GM12878 (cell line): ENCODE measurements around the gene CNTRL. TPM values are rescaled to one million over a fixed set of nuclear protein-coding genes. Genes with fewer than 3 reads are reported as not detected.

Experiments
- ATAC-seq: fragments of 200-7000 bp; cut with Tn5 transposase; 3 replicates; pipeline ENCODE4 v1.9.1; 2020; ENCODE audit warnings: mild to moderate bottlenecking, moderate library complexity
- BruUV-seq: library from RNA; stranded (reverse); fragments of 400-500 nt; replicated peaks from 2 replicates; lab custom pipeline; 2021; lab: Mats Ljungman, UMichigan
- CTCF ChIA-PET: fragments of 300-600 bp; sonication (Branson Sonifier 250); formaldehyde crosslinking; extraction: SDS; loops from one replicate; lab custom pipeline; 2021; ENCODE audit warnings: inconsistent platforms; lab: Yijun Ruan, JAX
- POLR2A ChIA-PET: fragments of 350-600 bp; formaldehyde crosslinking; extraction: SDS; loops from one replicate; lab custom pipeline; 2021; ENCODE audit warnings: inconsistent platforms; lab: Charles Lee
- RAD21 ChIA-PET: fragments of 300-600 bp; sonication (Branson Sonifier 250); formaldehyde crosslinking; loops from one replicate; lab custom pipeline; 2023; ENCODE audit warnings: antibody characterized with exemption; ENCODE audit not compliant: unreplicated experiment; lab: Charles Lee
- SMC1A ChIA-PET: fragments of 300-600 bp; sonication (Branson Sonifier 250); formaldehyde crosslinking; loops from one replicate; lab custom pipeline; 2023; ENCODE audit not compliant: unreplicated experiment, uncharacterized antibody; lab: Charles Lee
- DNase-seq: peaks from one replicate; pipeline ENCODE4 v3.0.0-alpha.2; 2011; ENCODE audit warnings: low read depth, low spot score
- FAIRE-seq: peaks from 3 replicates; lab custom pipeline; 2011; peaks lifted over from hg19 to GRCh38; lab: Jason Lieb, UNC
- H2AFZ ChIP-seq: 2 replicates; pipeline ENCODE4 v1.6.0; 2011; ENCODE audit warnings: low read depth, low read length, control low read depth; ENCODE audit not compliant: control insufficient read depth
- H3K27ac ChIP-seq: 2 replicates; pipeline ENCODE4 v1.5.1; 2011; ENCODE audit warnings: control low read depth; ENCODE audit not compliant: control insufficient read depth, insufficient read depth
- H3K27me3 ChIP-seq, 2 experiments: replicated peaks in 1 of 2; 2 replicates each; pipeline versions ENCODE4 v1.6.0 to v1.6.1; 2011; ENCODE audit warnings: low read length in 1 of 2; ENCODE audit not compliant: control insufficient read depth in 2 of 2, insufficient read depth in 2 of 2
- H3K36me3 ChIP-seq, 2 experiments: 2 replicates each; pipeline ENCODE4 v1.5.1; 2011; ENCODE audit warnings: low read length in 1 of 2; ENCODE audit not compliant: control insufficient read depth in 2 of 2, insufficient read depth in 2 of 2
- H3K4me1 ChIP-seq: 2 replicates; pipeline ENCODE4 v1.6.1; 2011; ENCODE audit warnings: mild to moderate bottlenecking, low read length, moderate library complexity, mixed read lengths; ENCODE audit not compliant: control insufficient read depth, insufficient read depth
- H3K4me2 ChIP-seq: 2 replicates; pipeline ENCODE4 v1.6.0; 2011; ENCODE audit warnings: control low read depth; ENCODE audit not compliant: control insufficient read depth, insufficient read depth
- H3K4me3 ChIP-seq: fragments of 200-600 bp; sonication (generic); 2 replicates; pipeline ENCODE4 v1.5.1; 2016
- H3K79me2 ChIP-seq: 2 replicates; pipeline ENCODE4 v1.6.0; 2011; ENCODE audit warnings: low read length; ENCODE audit not compliant: control insufficient read depth, insufficient read depth
- H3K9ac ChIP-seq: 2 replicates; pipeline ENCODE4 v1.8.0; 2011; ENCODE audit warnings: low read length, control low read depth, mixed read lengths; ENCODE audit not compliant: control insufficient read depth, insufficient read depth
- H3K9me3 ChIP-seq: replicated peaks from 3 replicates; pipeline ENCODE4 v1.5.1; 2011; ENCODE audit warnings: mild to moderate bottlenecking, low read length; ENCODE audit not compliant: control insufficient read depth, insufficient read depth
- H4K20me1 ChIP-seq: 2 replicates; pipeline ENCODE4 v1.6.0; 2011; ENCODE audit not compliant: control insufficient read depth, insufficient read depth
- BMI1 ChIP-seq: fragments of 450-650 bp; IDR thresholded peaks from 2 replicates; pipeline ENCODE4 v1.6.1; 2016; ENCODE audit warnings: mild to moderate bottlenecking, moderate library complexity, borderline replicate concordance
- CBFB ChIP-seq: IDR thresholded peaks from 2 replicates; pipeline ENCODE4 v1.6.1; 2016; ENCODE audit warnings: antibody characterized with exemption, low read depth
- CBX3 ChIP-seq: fragments of 200-600 bp; sonication (generic); IDR thresholded peaks from 2 replicates; pipeline ENCODE4 v1.6.1; 2016; ENCODE audit warnings: low read depth, borderline replicate concordance
- ESRRA ChIP-seq: IDR thresholded peaks from 2 replicates; pipeline ENCODE4 v1.6.1; 2012; ENCODE audit warnings: mild to moderate bottlenecking, low read length, improper control_type of control experiment
- FOXM1 ChIP-seq: IDR thresholded peaks from 2 replicates; pipeline ENCODE4 v1.6.1; 2012; ENCODE audit warnings: low read depth, mild to moderate bottlenecking, inconsistent platforms, low read length, moderate library complexity
- KDM1A ChIP-seq: fragments of 200-600 bp; sonication (generic); IDR thresholded peaks from 2 replicates; pipeline ENCODE4 v1.6.1; 2016; ENCODE audit warnings: borderline replicate concordance
- MEF2A ChIP-seq: IDR thresholded peaks from 2 replicates; pipeline ENCODE4 v1.6.1; 2011; ENCODE audit warnings: low read depth, mild to moderate bottlenecking, low read length, moderate library complexity; ENCODE audit not compliant: insufficient read depth
- NFIC ChIP-seq: IDR thresholded peaks from 2 replicates; pipeline ENCODE4 v1.6.1; 2012; ENCODE audit warnings: low read depth, mild to moderate bottlenecking, inconsistent platforms, low read length, moderate library complexity
- NFYA ChIP-seq: IDR thresholded peaks from 2 replicates; pipeline ENCODE4 v1.6.1; 2011; ENCODE audit warnings: low read depth, mild to moderate bottlenecking, low read length, improper control_type of control experiment, borderline replicate concordance
- NRF1 ChIP-seq: conservative IDR thresholded peaks from 2 replicates; pipeline ENCODE4 v1.6.1; 2011; ENCODE audit warnings: mild to moderate bottlenecking, low read depth, low read length, improper control_type of control experiment
- PAX5 ChIP-seq: IDR thresholded peaks from 2 replicates; pipeline ENCODE4 v1.6.1; 2011; ENCODE audit warnings: low read depth, low read length, borderline replicate concordance
- PKNOX1 ChIP-seq: fragments of 450-650 bp; IDR thresholded peaks from 2 replicates; pipeline ENCODE4 v1.6.1; 2016; ENCODE audit warnings: mild to moderate bottlenecking
- RBBP5 ChIP-seq: fragments of 200-600 bp; sonication (generic); conservative IDR thresholded peaks from 2 replicates; pipeline ENCODE4 v1.6.1; 2016
- SMAD1 ChIP-seq: fragments of 450-650 bp; IDR thresholded peaks from 2 replicates; pipeline ENCODE4 v1.6.1; 2018; ENCODE audit warnings: mild to moderate bottlenecking, low read depth; ENCODE audit not compliant: partially characterized antibody
- SPI1 ChIP-seq: IDR thresholded peaks from 2 replicates; pipeline ENCODE4 v1.6.1; 2011; ENCODE audit warnings: low read depth, mild to moderate bottlenecking, low read length, moderate library complexity, borderline replicate concordance; ENCODE audit not compliant: insufficient read depth
- SREBF1 ChIP-seq: IDR thresholded peaks from 2 replicates; pipeline ENCODE4 v1.6.1; 2012; ENCODE audit warnings: mild to moderate bottlenecking, low read length
- ZNF207 ChIP-seq: fragments of 450-650 bp; IDR thresholded peaks from 2 replicates; pipeline ENCODE4 v1.6.1; 2014; ENCODE audit warnings: antibody characterized with exemption, mild to moderate bottlenecking, borderline replicate concordance
- WGBS: methylation state at CpG from one replicate; pipeline ENCODE4 v1.1.6; 2016; ENCODE audit warnings: low lambda C conversion rate; ENCODE audit not compliant: insufficient replicate concordance, insufficient coverage; ENCODE audit errors: missing lambda C conversion rate; 5-methylcytosine and 5-hydroxymethylcytosine counted together
- in situ Hi-C: fragments of 300-500 bp; cut with MboI; formaldehyde crosslinking; loops from 9 replicates; pipeline ENCODE4 v1.14.3; 2018; ENCODE audit warnings: mixed read lengths
- intact Hi-C: fragments of 100-400 bp; cut with micrococcal nuclease; formaldehyde crosslinking; loops from one replicate; pipeline ENCODE4 v1.14.2; 2022; ENCODE audit not compliant: unreplicated experiment
- polyA plus RNA-seq, 11 experiments: library from polyadenylated mRNA; depleted of rRNA in 4 of 11; unstranded in 6 of 11; stranded (reverse) in 5 of 11; fragments of >200 nt; fragmentation: Nextera tagmentation in 4 of 11; fragmentation: Illumina TruSeq in 1 of 11; extraction: Ambion mirVana in 4 of 11; extraction: Trizol in 1 of 11; gene quantifications; 1 replicate in 1 of 11; 2 replicates in 10 of 11; pipeline versions ENCODE4 v1.2.1 to v1.2.3, GENCODE V29; 2011 to 2016; ENCODE audit warnings: inconsistent platforms in 2 of 11, missing spikeins in 2 of 11, low read depth in 1 of 11
- total RNA-seq, 4 experiments: library from RNA; depleted of rRNA in 3 of 4; stranded (reverse); fragments of >200 nt in 3 of 4; fragmentation: Illumina TruSeq in 1 of 4; extraction: Trizol in 1 of 4; gene quantifications; 2 replicates each; pipeline versions ENCODE4 v1.2.1 to v1.2.3, GENCODE V29; 2013 to 2021

CNTRL gene
- total and polyA plus RNA-seq, 10 of the 15 experiments (the other 5 are each of a cell fraction or from before 2014, with no cell fraction given) = 20.0 to 65.4 (median 38.8) TPM

- Histone ChIP-seq H3K9me3 (no peaks in the 10 kb centered on the region), H3K4me2 (no peak overlapping the region), H3K36me3 (peaks cover 4 to 14% of the 10 kb centered on the region in 2 experiments; a peak in 3 of 4 replicates), H4K20me1 (no peaks in the 10 kb centered on the region), H3K4me3 (no peak overlapping the region), H3K27me3 (no peaks in the 10 kb centered on the region), H3K79me2 (no peaks in the 10 kb centered on the region), H3K4me1 (peaks cover 3% of the 10 kb centered on the region; the same call in 1 of the 2 replicates), H3K27ac (no peak overlapping the region), H3K9ac (no peak overlapping the region), H2AFZ (no peak overlapping the region)
- ChIA-PET POLR2A (interaction anchor here (0.6 kb wide), 2 partner anchors 229 to 319 kb away, joined by 3 read pairs; no protein-coding TSS in a partner anchor), SMC1A (interaction anchor here (0.6 to 1.4 kb wide), 3 partner anchors 14 to 20 kb away, joined by 3 to 4 read pairs (median 3); no protein-coding TSS in a partner anchor), RAD21 (no interaction called here), CTCF (interaction anchor here (0.5 to 1.3 kb wide), 3 partner anchors 24 to 559 kb away, joined by 3 to 4 read pairs (median 4); no protein-coding TSS in a partner anchor)
- intact Hi-C loops = no loop called here
- DNase-seq = no peak
- FAIRE-seq = no peak
- BruUV-seq = no TSS peak
- in situ Hi-C loops = no loop called here
- 100% methylated on average over 1 of the region's 1 CpG for WGBS
- ATAC-seq = no peak
- TF ChIP-seq NFIC (no peak), RBBP5 (no peak), ESRRA (no peak), MEF2A (no peak), NFYA (no peak), FOXM1 (no peak), SREBF1 (no peak), PKNOX1 (no peak), BMI1 (no peak), PAX5 (no peak), SPI1 (no peak), CBX3 (no peak), KDM1A (no peak), CBFB (no peak), ZNF207 (no peak), NRF1 (no peak), SMAD1 (no peak)
Measured at GRCh38 chr9:121115466-121115865, 40.7 kb downstream of the CNTRL start.
